Stimulated activated CD8-positive, alpha-beta memory T cell treated with anti-CD3 and anti-CD28 coated beads, Interleukin-4, amount 100 ng/mL, for 24 hours (primary cell): Measurements from ENCODE around the gene PDS5B.
"Not testable (repeated sequence)": the region's sequence is repeated elsewhere in the genome, so short reads cannot be mapped to it uniquely, and the experiment has no call there.

ENCODE experiments used
- DNase-seq: peaks from one replicate; pipeline ENCODE4 v3.0.0-alpha.2; 2020; ENCODE audit warnings: low read depth

The PDS5B gene

DNA sequence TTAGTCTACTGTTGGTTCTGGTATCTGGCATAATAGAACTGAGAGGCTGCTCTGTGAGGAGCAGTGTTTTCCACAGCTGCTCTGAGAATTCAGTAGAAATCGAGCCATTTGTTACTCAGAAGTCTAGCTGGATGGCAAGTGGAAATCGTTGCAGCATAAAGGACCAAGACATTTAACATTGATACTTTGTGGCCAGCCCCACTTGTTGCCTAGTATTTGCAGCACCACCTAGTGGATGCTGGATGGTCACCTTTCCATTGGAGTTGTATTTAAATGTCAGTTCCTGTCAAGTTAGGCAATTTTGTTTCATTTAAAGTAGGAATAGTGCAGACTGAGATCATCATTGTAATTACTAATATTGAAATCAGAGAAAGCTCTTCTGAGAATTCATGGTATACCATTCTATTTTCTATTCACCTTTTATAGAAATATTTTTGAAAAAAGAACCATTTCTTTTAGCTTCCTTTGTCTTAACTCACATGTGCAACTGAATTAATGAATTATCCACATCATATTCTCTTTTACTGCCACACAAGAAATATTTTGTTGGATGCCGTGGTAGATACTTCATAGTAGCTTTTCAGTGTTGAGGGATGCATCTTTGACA is 64.6 kb downstream of the PDS5B start:
- peak; percentile 31 for DNase-seq

- DNase-seq = no peak
These were observed 71.1 kb downstream of the PDS5B start for GRCh38 chr13:32657309-32657708.

- no peak for DNase-seq
These were observed 73.5 kb downstream of the PDS5B start for GRCh38 chr13:32659736-32660135.

GRCh38 chr13:32660227-32660626 is 74.0 kb downstream of the PDS5B start:
- no peak for DNase-seq

DNA sequence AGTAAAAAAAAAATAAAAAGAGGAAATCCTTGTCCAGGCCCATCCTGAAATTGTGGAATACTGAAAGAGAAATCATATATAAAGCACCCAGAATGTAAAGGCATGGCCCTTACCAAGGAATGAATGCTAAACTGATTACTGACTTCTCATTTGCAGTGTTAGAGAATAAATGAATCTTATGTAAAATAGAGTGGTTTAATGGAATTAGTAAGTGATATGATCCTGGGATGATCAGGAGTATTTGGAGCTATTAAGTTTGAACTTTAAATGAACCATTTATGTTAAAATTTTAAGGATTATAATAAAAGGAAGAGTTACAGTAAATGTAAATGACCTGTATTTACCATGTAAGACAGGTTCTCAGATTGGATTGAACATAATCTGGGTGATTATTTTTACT is 75.4 kb downstream of the PDS5B start:
- DNase-seq = no peak

DNA sequence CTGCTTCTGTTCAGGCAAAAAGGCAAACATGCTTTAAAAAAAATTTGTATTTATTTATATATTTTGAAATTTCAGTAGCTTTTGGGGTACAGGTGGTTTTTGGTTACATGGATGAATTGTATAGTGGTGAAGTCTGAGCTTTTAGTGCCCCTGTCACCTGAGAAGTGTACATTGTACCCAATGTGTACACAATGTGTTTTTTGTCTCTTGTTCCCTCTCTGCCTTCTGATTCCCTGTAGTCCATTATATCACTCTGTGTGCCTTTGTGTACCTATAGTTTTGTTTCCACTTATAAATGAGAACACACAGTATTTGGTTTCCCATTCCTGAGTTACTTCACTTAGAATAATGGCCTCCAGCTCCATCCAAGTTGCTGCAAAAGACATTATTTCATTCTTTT is 77.4 kb downstream of the PDS5B start:
- DNase-seq = no peak

DNA sequence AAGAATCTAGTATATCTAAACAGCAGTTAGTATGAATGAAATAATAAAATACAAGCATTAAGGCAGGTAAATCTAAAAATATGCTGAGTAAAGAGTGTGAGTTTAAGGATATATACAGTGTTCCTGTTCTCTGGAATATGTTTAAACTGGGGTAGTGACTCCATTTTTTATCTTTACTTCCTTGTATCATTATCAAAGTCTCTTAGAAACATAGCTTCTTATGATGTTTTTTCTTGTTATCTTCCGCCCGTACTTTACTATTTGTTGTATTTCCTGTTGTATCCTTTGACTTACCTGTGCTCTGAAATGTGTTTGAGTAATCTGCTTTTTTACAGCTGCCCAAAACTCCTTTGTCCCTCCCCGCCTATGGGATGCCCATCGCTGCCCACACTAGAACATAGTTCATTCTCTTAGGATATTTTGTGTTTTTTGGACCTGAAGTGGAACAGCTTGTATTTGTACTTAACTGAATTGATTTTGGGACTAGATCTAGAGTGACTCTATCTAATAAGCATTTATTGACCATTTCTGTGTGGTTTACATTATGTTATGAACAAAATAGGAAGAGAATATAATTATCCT is 80.8 kb downstream of the PDS5B start:
- no peak for DNase-seq

GRCh38 chr13:32669030-32669646 is 82.9 kb downstream of the PDS5B start:
- no peak for DNase-seq

GRCh38 chr13:32674503-32674902 is 88.3 kb downstream of the PDS5B start:
- no peak for DNase-seq

- DNase-seq = no peak
These were observed 90.0 kb downstream of the PDS5B start for GRCh38 chr13:32676242-32676641.

- DNase-seq = no peak
These were observed 95.9 kb downstream of the PDS5B start for GRCh38 chr13:32682130-32682529.

DNA sequence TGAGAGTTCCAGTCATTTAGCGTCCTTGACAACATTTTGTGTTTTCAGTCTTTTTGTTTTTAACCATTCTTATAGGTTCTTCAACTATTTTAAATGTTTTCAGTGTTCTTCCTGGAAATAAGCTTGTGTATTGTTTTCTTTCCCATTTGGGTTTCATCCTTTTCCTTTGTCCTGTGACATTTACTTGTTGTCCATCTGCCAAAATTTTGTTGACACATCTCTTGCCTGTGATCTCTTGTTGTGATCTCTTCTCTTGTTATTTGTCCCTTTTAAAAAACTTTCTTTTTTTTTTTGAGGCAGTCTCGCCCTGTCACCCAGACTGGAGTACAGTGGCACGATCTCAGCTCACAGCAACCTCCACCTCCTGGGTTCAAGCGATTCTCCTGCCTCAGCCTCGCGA is 96.5 kb downstream of the PDS5B start:
- no peak for DNase-seq

- no peak for DNase-seq
These were observed 101.0 kb downstream of the PDS5B start for GRCh38 chr13:32687275-32687674.

DNA sequence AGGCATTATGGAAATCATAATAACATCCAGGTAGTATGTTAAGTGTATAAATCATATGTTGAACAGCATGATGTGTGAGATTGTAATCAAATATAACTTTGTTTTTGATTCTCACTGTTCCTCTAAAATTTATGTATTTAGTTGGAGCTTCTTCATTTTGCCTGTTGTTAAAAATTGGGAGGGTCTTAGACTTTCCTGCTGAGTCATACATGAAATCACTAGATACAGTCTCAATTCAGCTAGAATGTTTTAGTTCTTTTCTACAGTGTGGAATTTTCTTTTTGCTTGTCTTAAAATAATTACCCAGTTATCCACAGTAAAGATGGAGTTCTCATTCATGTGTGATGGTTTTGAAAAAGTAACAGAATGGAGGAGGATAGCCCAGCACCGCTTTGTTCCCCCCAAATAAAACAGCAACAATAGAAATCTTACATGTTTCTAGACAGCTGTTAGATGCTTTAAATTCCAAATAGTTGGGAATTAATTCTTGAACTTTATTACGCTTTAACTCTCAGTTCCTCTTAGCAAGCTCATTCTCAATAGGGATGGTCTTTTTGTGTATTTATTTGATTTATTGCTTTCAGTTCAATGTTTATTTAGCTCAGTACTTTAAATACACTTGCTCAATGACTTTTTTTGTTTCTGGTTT is 109.5 kb downstream of the PDS5B start:
- DNase-seq = no peak

DNA sequence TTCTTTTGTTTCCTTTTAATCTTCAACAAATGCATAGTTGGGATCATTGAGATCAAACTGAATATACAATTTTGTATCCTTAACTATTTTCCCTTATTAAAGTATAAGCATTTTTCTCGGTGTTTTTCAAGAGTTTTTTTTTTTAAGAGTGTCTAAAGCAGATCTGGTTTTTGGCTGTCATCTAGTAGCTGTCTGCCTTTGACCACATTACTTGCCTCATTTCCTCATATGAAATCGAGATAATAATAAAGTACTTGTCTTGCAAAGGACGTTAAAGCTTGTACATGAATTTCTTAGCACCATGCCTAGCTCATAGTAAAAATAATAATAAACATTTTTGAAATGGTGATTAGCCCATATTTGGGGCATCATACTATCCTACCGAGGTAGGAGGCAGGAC is 121.2 kb downstream of the PDS5B start:
- DNase-seq = no peak

DNA sequence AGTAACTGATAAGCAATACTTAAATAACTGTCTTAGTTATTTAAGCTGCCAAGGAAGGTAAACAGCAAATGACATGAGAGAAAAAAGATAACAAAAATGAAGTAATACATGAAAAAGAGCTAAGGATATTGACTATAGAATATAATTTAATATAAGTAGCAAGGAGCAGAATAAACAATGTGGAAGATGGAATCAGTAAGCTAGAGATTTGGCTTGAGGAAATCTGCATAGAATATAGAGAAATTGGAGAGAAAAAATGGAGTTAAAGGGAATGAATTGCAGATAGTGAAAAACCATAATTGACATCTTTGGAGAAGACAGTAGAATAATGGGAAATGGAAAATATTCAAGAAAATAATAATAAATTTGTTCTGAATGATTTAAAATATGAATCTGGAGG is 127.1 kb downstream of the PDS5B start:
- no peak for DNase-seq

GRCh38 chr13:32716201-32716600 is 129.9 kb downstream of the PDS5B start:
- not testable (repeated sequence) for DNase-seq

DNA sequence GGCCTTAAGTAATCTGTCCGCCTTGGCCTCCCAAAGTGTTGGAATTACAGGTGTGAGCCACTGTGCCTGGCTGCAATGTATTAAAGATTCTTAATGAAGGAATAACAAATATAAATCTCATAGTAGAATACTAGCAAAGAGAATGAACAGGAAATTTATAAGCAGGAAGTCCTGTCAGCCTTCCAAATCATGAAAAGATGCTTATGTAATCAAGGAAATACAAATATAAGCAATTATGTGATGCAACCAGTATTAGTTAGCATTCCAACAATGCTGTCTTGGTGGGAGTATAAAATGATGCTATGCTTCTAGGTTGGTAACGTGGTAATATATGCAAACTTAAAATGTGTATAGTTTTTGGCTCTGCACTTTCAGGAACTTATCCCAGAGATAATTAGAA is 133.8 kb downstream of the PDS5B start:
- DNase-seq = no peak

DNA sequence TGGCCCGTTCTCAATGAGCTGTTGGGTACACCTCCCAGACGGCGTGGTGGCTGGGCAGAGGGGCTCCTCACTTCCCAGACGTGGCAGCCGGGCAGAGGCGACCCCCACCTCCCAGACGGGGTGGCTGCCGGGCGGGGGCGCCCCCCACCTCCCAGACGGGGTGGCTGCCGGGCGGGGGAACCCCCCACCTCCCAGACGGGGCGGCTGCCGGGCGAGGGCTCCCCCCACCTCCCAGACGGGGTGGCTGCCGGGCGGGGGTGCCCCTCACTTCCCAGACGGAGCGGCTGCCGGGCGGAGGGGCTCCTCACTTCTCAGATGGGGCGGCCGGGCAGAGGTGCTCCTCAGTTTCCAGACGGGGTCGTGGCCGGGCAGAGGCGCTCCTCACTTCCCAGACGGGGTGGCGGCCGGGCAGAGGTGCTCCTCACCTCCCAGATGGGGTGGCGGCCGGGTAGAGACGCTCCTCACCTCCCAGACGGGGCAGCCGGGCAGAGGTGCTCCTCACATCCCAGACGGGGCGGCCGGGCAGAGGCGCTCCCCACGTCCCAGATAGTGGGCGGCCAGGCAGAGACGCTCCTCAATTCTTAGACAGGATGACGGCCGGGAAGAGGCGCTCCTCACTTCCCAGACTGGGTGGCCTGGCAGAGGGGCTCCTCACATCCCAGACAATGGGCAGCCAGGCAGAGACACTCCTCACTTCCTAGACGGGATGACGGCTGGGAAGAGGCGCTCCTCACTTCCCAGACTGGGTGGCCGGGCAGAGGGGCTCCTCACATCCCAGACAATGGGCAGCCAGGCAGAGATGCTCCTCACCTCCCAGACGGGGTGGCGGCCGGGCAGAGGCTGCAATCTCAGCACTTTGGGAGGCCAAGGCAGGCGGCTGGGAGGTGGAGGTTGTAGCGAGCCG is 135.1 kb downstream of the PDS5B start:
- not testable (repeated sequence) for DNase-seq

- DNase-seq = no peak
These were observed 136.1 kb downstream of the PDS5B start for GRCh38 chr13:32722340-32722739.

DNA sequence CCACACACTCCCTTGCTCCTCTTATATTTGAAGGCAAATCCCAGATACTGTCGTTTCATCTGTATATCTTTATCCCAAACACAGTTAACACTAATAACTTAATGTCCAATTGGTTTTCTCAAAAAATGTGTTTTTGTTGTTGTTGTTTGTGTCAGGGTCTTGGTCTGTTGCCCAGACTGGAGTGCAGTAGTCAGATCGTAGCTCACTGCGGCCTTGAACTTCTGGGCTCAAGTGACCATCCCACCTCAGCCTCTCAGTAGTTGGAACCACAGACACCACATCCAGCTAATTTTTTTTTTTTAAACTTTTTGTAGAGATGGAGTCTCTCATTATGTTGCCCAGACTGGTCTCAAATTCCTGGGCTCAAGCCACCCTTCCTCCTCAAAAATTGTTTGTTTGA is 137.7 kb downstream of the PDS5B start:
- DNase-seq = no peak

- DNase-seq = no peak
These were observed 140.3 kb downstream of the PDS5B start for GRCh38 chr13:32726374-32727037.
